Sigmoid colon (tissue), 7 donors: ENCODE data around the gene KDM7A. TPM values are rescaled to one million over a fixed set of nuclear protein-coding genes. Genes with fewer than 3 reads are reported as not detected.

Experiments used
- DNase-seq: peaks from one replicate; pipeline ENCODE4 v3.0.0-alpha.2; 2019
- H3K27ac ChIP-seq, 4 donors: fragments of 200-600 bp; sonication (generic); one replicate each; pipeline ENCODE4 v1.5.1; 2016 to 2019; ENCODE audit warnings: mild to moderate bottlenecking in 1 of 4
- H3K27me3 ChIP-seq, 3 donors: fragments of 200-600 bp; sonication (generic); one replicate each; pipeline ENCODE4 v1.5.1; 2019; ENCODE audit warnings: mild to moderate bottlenecking in 1 of 3
- H3K36me3 ChIP-seq, 4 donors: fragments of 200-600 bp; sonication (generic); one replicate each; pipeline ENCODE4 v1.5.1; 2016 to 2019
- H3K4me1 ChIP-seq, 4 donors: fragments of 200-600 bp; sonication (generic); one replicate each; pipeline ENCODE4 v1.5.1; 2017 to 2019
- H3K4me3 ChIP-seq, 4 donors: fragments of 200-600 bp; sonication (generic); one replicate each; pipeline ENCODE4 v1.5.1; 2017 to 2019; ENCODE audit warnings: mild to moderate bottlenecking in 2 of 4, moderate library complexity in 1 of 4
- H3K9me3 ChIP-seq, 4 donors: fragments of 200-600 bp in 3 of 4; sonication (generic) in 3 of 4; one replicate each; pipeline versions ENCODE4 v1.5.1 to v1.6.1; 2013 to 2019
- EP300 ChIP-seq, 4 donors: sonication (generic); formaldehyde crosslinking; IDR thresholded peaks; one replicate each; pipeline ENCODE4 v1.6.1; 2017; ENCODE audit warnings: antibody characterized with exemption in 4 of 4
- POLR2A ChIP-seq, 2 donors: fragments of 450-650 bp; IDR thresholded peaks; one replicate each; pipeline ENCODE4 v1.6.1; 2016; ENCODE audit warnings: antibody characterized with exemption in 2 of 2, mild to moderate bottlenecking in 2 of 2, moderate library complexity in 2 of 2
- POLR2AphosphoS5 ChIP-seq, 4 donors: sonication (generic); formaldehyde crosslinking; IDR thresholded peaks; one replicate each; pipeline ENCODE4 v1.6.1; 2017; ENCODE audit warnings: antibody characterized with exemption in 4 of 4
- WGBS, 2 donors: extraction: QIAGEN DNeasy Blood & Tissue Kit; methylation state at CpG; one replicate each; pipeline ENCODE4 v1.1.7; 2013; 5-methylcytosine and 5-hydroxymethylcytosine counted together
- intact Hi-C: fragments of 100-400 bp; cut with DNase I; formaldehyde crosslinking; loops from one replicate; pipeline ENCODE4 v1.15.1; 2023
- polyA plus RNA-seq, 3 donors: library from polyadenylated mRNA; stranded (reverse); fragments of 200-250 nt; gene quantifications; one replicate each; pipeline ENCODE4 v1.2.3, GENCODE V29; 2013
- total RNA-seq, 4 donors: library from RNA; depleted of rRNA; stranded (reverse); fragments of >200 nt; gene quantifications; one replicate each; pipeline ENCODE4 v1.1.0, GENCODE V29; 2016
- TF ChIP-seq, protein P1 (sequence below), 4 experiments: fragments of 450-650 bp in 3 of 4; fragments of 200-600 bp in 1 of 4; IDR thresholded peaks; one replicate each; pipeline ENCODE4 v1.5.1; 2016 to 2019; ENCODE audit warnings: antibody characterized with exemption in 4 of 4, mild to moderate bottlenecking in 3 of 4, moderate library complexity in 2 of 4
- donor health status: healthy with polysubstance abuse.
- donor health status: Bipolar disorder and iron deficiency.
- donor health status: healthy.

Gene KDM7A
- total and polyA plus RNA-seq, 7 donors = 8.4 to 31.6 (median 17.0) TPM

DNA sequence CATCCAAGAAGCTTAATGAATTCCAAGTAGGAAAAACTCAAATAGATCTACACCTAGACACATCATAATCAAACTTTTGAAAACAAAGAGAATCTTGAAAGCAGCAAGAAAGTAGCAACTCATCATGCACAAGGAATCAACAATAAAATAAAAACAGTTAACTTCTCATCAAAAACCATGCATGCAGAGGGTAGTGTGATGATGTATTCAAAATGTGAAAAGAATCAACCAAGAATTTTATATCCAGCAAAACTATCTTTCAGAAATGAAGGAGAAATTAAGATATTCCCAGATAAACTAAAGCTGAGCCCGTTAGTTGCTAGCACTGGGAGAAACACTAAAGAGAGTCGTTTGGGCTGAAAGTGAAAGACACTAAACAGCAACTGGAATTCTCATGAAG, 109.7 kb downstream of the KDM7A start:
- Histone ChIP-seq H3K4me1 (peaks cover 0 to 6% (median 3%) of the 10 kb centered on the region in 4 donors), H3K9me3 (no peaks in the 10 kb centered on the region), H3K4me3 (no peak overlapping the region), H3K36me3 (no peaks in the 10 kb centered on the region), H3K27me3 (no peaks in the 10 kb centered on the region), H3K27ac (no peak overlapping the region)
- 73 to 75% methylated on average over 2 of the region's 2 CpGs for WGBS, 2 donors
- intact Hi-C loops = no loop called here
- DNase-seq = no peak
- TF ChIP-seq, protein P1, sequence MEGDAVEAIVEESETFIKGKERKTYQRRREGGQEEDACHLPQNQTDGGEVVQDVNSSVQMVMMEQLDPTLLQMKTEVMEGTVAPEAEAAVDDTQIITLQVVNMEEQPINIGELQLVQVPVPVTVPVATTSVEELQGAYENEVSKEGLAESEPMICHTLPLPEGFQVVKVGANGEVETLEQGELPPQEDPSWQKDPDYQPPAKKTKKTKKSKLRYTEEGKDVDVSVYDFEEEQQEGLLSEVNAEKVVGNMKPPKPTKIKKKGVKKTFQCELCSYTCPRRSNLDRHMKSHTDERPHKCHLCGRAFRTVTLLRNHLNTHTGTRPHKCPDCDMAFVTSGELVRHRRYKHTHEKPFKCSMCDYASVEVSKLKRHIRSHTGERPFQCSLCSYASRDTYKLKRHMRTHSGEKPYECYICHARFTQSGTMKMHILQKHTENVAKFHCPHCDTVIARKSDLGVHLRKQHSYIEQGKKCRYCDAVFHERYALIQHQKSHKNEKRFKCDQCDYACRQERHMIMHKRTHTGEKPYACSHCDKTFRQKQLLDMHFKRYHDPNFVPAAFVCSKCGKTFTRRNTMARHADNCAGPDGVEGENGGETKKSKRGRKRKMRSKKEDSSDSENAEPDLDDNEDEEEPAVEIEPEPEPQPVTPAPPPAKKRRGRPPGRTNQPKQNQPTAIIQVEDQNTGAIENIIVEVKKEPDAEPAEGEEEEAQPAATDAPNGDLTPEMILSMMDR (IDR thresholded peaks at IDR 0.05) = no peak
- TF ChIP-seq POLR2A (IDR thresholded peaks at IDR 0.05) (no peak), POLR2AphosphoS5 (IDR thresholded peaks at IDR 0.05) (no peak), EP300 (IDR thresholded peaks at IDR 0.05) (no peak)

- intact Hi-C loops = loop anchor here (2.0 to 5.0 kb wide), 3 partner anchors 115 to 285 kb away; partner anchors contain the start of genes HIPK2 and KDM7A
- DNase-seq = peak; percentile 90
- WGBS, 2 donors = 0% methylated on average over 106 of the region's 106 CpGs
- H3K9me3 ChIP-seq = no peaks in the 10 kb centered on the region
- H3K4me3 ChIP-seq = peak within 1 kb of the TSS; percentile 70 to 82 (median 72)
- peaks cover 0 to 36% (median 22%) of the 10 kb centered on the region in 4 donors for H3K4me1 ChIP-seq
- H3K27ac ChIP-seq = peak within 1 kb of the TSS; percentile 88 to 91 (median 90)
- H3K36me3 ChIP-seq = no peaks in the 10 kb centered on the region
- no peaks in the 10 kb centered on the region for H3K27me3 ChIP-seq
- TF ChIP-seq POLR2AphosphoS5 (IDR thresholded peaks at IDR 0.05) (peak; percentile 15 to 68 (median 56)), EP300 (IDR thresholded peaks at IDR 0.05) (no peak), POLR2A (IDR thresholded peaks at IDR 0.05) (peak in 1 of 2 donors; percentile 23)
- TF ChIP-seq, protein P1 (IDR thresholded peaks at IDR 0.05) = no peak
These were observed 114.1 kb downstream of the KDM7A start, which contains the start of gene PARP12 for GRCh38 chr7:140062528-140063299. Gene PARP12, minus strand, starts transcription at chr7:140062951. Its CDS starts 104 bp downstream, at chr7:140062847.

DNA sequence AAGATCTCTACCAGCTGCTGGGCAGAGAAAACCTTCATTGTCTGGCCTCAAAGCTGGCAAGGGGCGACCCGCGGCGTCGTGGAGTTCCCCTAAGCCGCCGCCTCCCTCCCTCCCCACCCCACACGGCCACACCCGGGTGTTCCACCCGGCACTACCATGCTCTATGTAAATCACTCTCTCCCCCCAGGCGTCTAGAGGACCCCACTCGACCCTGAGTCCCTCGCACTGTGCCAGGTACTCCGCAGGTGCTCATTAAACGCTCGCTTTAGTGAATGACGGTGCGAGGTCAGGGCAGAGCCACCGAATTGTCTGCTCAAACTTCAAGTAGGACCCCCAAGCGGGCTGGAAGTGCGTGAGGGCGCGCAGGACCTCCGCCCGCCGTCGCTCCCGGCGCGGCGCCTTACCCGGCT, 114.7 kb downstream of the KDM7A start:
- intact Hi-C loops = loop anchor here (2.0 to 5.0 kb wide), 3 partner anchors 115 to 285 kb away; partner anchors contain the start of genes HIPK2 and KDM7A
- WGBS, 2 donors = 3 to 6% methylated on average over 32 of the region's 32 CpGs
- peak overlapping the region; percentile 70 to 82 (median 72) for H3K4me3 ChIP-seq
- TF ChIP-seq, protein P1 (IDR thresholded peaks at IDR 0.05) = no peak
- TF ChIP-seq POLR2AphosphoS5 (IDR thresholded peaks at IDR 0.05) (no peak), EP300 (IDR thresholded peaks at IDR 0.05) (no peak), POLR2A (IDR thresholded peaks at IDR 0.05) (no peak)
- peak overlapping the region; percentile 88 to 91 (median 90) for H3K27ac ChIP-seq
- no peaks in the 10 kb centered on the region for H3K27me3 ChIP-seq
- H3K9me3 ChIP-seq = no peaks in the 10 kb centered on the region
- DNase-seq = no peak
- no peaks in the 10 kb centered on the region for H3K36me3 ChIP-seq
- H3K4me1 ChIP-seq = peaks cover 0 to 36% (median 22%) of the 10 kb centered on the region in 4 donors

GRCh38 chr7:140061607-140061930, 115.2 kb downstream of the KDM7A start:
- no peaks in the 10 kb centered on the region for H3K36me3 ChIP-seq
- 93 to 95% methylated on average over 2 of the region's 2 CpGs for WGBS, 2 donors
- H3K4me3 ChIP-seq = peak overlapping the region in 3 of 4 donors; percentile 70 to 82 (median 71)
- no peak for TF ChIP-seq POLR2A (IDR thresholded peaks at IDR 0.05)
- TF ChIP-seq POLR2AphosphoS5 (IDR thresholded peaks at IDR 0.05) = no peak
- TF ChIP-seq, protein P1 (IDR thresholded peaks at IDR 0.05) = no peak
- no peak for TF ChIP-seq EP300 (IDR thresholded peaks at IDR 0.05)
- DNase-seq = no peak
- intact Hi-C loops = loop anchor here (5.0 kb wide), 2 partner anchors 116 to 284 kb away; partner anchors contain the start of genes HIPK2 and KDM7A
- peaks cover 0 to 36% (median 22%) of the 10 kb centered on the region in 4 donors for H3K4me1 ChIP-seq
- H3K27me3 ChIP-seq = no peaks in the 10 kb centered on the region
- no peaks in the 10 kb centered on the region for H3K9me3 ChIP-seq
- peak overlapping the region; percentile 88 to 91 (median 90) for H3K27ac ChIP-seq
